GM12891 (cell line): ENCODE measurements around the gene EPS8L3.

ENCODE experiments used
- POLR2A ChIP-seq: IDR thresholded peaks from 2 replicates; pipeline ENCODE4 v1.6.1; 2011; ENCODE audit warnings: low read depth, low read length, control low read depth
- POLR2AphosphoS5 ChIP-seq: IDR thresholded peaks from 2 replicates; pipeline ENCODE4 v1.6.1; 2011; ENCODE audit warnings: low read depth, low read length, control low read depth
- TAF1 ChIP-seq: IDR thresholded peaks from 2 replicates; pipeline ENCODE4 v1.6.1; 2011; ENCODE audit warnings: low read depth, low read length, control low read depth

- TF ChIP-seq POLR2AphosphoS5 (no peak), TAF1 (no peak), POLR2A (no peak)
Observed at GRCh38 chr1:109751531-109752260, 12.0 kb downstream of the EPS8L3 start.
